Astrocyte (in vitro differentiated cells and primary cell): ENCODE results near the gene ZNF268.

Experiments used
- CTCF ChIP-seq: IDR thresholded peaks from 2 replicates; pipeline ENCODE4 v1.5.1; 2011; ENCODE audit warnings: low read depth, mild to moderate bottlenecking, inconsistent platforms, low read length, moderate library complexity; ENCODE audit not compliant: insufficient read depth
- EZH2 ChIP-seq: IDR thresholded peaks from 2 replicates; pipeline ENCODE4 v1.6.1; 2012; ENCODE audit warnings: mild to moderate bottlenecking, low read length, inconsistent platforms; ENCODE audit not compliant: insufficient read depth

- TF ChIP-seq EZH2 = no peak
- TF ChIP-seq CTCF = no peak
These were observed 20.6 kb downstream of the ZNF268 start for GRCh38 chr12:133201888-133202287.
